ENCODE results near the gene SGK1.
"Not testable (repeated sequence)": the region's sequence is repeated elsewhere in the genome, so short reads cannot be mapped to it uniquely, and the experiment has no call there.

The SGK1 gene

DNA sequence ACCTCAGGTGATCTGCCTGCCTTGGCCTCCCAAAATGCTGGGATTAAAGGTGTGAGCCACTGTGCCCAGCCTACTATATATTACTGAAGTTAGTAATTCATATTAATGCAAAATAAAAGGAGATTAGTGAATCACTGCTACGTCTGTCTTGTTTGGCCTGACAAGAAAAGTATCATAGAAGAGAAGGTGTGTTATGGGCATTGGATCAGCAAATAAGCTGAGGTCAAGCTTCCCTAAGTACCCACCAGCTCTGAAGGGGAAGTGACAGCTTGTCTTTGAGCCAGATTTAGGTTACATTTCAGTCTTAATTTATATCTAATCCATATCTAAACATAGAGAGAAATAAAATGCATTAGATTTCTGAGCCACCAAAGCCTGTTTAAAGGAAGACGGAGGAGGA, 7.1 kb downstream of the SGK1 start:
- TF ChIP-seq, protein P1, sequence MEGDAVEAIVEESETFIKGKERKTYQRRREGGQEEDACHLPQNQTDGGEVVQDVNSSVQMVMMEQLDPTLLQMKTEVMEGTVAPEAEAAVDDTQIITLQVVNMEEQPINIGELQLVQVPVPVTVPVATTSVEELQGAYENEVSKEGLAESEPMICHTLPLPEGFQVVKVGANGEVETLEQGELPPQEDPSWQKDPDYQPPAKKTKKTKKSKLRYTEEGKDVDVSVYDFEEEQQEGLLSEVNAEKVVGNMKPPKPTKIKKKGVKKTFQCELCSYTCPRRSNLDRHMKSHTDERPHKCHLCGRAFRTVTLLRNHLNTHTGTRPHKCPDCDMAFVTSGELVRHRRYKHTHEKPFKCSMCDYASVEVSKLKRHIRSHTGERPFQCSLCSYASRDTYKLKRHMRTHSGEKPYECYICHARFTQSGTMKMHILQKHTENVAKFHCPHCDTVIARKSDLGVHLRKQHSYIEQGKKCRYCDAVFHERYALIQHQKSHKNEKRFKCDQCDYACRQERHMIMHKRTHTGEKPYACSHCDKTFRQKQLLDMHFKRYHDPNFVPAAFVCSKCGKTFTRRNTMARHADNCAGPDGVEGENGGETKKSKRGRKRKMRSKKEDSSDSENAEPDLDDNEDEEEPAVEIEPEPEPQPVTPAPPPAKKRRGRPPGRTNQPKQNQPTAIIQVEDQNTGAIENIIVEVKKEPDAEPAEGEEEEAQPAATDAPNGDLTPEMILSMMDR (IDR thresholded peaks at IDR 0.05; ENCODE audit: insufficient read depth, missing control alignments), result no peak
- DNase-seq (ENCODE audit: insufficient read length, low spot score) (no peak), FAIRE-seq (no peak)

DNA sequence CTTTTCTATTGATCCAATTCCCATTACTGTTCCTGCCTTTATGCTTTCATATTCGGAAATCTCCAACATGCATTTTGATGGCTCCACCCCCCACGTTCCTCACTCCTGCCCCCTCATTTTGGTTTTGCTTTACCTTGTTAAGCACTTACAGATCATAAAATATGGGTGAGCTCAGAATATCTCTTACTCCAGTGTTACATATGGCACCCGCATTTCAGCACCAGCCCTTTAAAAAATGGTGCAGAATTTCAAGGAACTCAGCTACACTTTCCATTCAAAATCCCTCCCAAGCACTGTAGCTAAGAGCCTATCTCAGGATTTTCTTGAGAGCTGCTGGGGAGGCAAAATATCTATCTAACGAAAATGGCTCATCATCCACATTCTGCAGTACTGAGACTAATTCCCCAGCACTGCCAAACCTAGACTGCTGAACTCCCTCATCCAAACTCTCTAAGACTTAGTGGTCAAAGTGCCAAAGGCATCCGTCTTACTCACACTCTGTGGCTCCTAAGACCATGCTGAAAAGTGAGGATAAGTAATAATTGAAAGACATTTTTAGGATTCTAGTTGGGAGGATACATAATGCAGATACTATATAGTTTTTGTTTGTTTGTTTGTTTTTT, 7.8 kb downstream of the SGK1 start:
- no peak for FAIRE-seq
- TF ChIP-seq, protein P1 (IDR thresholded peaks at IDR 0.05; ENCODE audit: insufficient read depth, missing control alignments), result no peak
- no peak for DNase-seq (ENCODE audit: insufficient read length, low spot score)

GRCh38 chr6:134309227-134309626, 8.7 kb downstream of the SGK1 start:
- FAIRE-seq, result no peak
- TF ChIP-seq, protein P1 (IDR thresholded peaks at IDR 0.05; ENCODE audit: insufficient read depth, missing control alignments), result no peak
- no peak for DNase-seq (ENCODE audit: insufficient read length, low spot score)

DNA sequence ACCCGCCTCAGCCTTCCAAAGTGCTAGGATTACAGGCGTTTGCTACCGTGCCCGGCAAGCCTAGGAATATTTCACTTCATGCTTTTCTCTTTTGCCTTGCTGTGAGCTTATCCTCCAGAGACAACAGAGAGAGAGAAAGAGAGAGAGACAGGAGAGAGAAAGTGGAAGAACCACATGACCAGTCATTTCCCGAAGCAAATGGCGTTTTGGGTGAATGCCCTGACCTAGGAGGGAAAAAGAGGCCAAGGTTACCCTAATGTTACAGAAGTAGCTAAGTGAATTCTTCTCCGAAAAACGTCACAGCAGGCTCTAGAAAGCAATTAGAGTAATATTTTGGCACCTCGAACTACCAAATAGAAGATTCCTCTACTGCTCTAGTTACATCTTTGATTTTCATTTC, 9.1 kb downstream of the SGK1 start:
- TF ChIP-seq, protein P1 (IDR thresholded peaks at IDR 0.05; ENCODE audit: insufficient read depth, missing control alignments), result no peak
- DNase-seq (ENCODE audit: insufficient read length, low spot score) (no peak), FAIRE-seq (no peak)

- TF ChIP-seq, protein P1 (IDR thresholded peaks at IDR 0.05; ENCODE audit: insufficient read depth, missing control alignments), result no peak
- DNase-seq (ENCODE audit: insufficient read length, low spot score), result no peak
- no peak for FAIRE-seq
These were observed 10.0 kb downstream of the SGK1 start for GRCh38 chr6:134307870-134308269.

GRCh38 chr6:134307075-134307474, 10.8 kb downstream of the SGK1 start:
- TF ChIP-seq, protein P1 (IDR thresholded peaks at IDR 0.05; ENCODE audit: insufficient read depth, missing control alignments), result no peak
- FAIRE-seq (no peak), DNase-seq (ENCODE audit: insufficient read length, low spot score) (no peak)

DNA sequence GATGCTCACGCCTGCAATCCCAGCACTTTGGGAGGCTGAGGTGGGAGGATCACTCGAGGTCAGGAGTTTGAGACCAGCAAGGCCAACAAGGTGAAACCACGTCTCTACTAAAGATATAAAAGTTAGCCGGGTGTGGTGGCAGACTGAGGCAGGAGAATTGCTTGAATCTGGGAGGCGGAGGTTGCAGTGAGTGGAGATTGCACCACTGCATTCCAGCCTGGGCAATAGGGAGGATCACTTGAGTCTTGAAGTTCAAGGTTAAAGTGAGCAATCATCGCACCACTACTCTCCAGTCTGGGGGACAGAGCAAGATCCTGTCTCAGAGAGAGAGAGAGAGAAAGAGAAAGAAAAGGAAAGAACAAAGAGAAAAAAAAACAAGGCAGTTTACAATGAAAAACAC, 13.5 kb downstream of the SGK1 start:
- not testable (repeated sequence) for DNase-seq (ENCODE audit: insufficient read length, low spot score); FAIRE-seq

DNA sequence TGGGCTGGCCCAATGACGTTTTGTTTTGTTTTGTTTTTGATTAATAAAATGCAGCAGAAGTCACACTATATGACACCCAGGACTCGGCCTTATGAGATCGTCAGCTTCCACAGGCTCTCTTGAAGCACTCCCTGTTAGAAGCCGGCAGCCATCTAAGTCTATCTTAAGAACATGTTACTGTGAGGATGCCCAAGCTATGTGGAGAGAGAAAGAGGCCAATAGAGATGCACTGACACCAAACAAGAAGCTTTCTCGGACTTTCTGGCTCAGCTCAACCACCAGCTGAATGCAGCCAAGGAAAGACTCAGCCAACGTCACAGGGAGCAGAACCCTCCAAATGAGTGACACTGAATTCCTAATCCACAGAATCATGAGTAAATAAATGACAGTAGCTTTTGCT, 14.0 kb downstream of the SGK1 start:
- TF ChIP-seq, protein P1 (IDR thresholded peaks at IDR 0.05; ENCODE audit: insufficient read depth, missing control alignments), result no peak
- no peak for DNase-seq (ENCODE audit: insufficient read length, low spot score)
- no peak for FAIRE-seq
